Activated CD8-positive, alpha-beta memory T cell treated with anti-CD3 and anti-CD28 coated beads for 24 hours (primary cell): ENCODE data around the gene LMTK2.

Source experiments
- DNase-seq: peaks from one replicate; pipeline ENCODE4 v3.0.0-alpha.2; 2020

LMTK2 gene

DNA sequence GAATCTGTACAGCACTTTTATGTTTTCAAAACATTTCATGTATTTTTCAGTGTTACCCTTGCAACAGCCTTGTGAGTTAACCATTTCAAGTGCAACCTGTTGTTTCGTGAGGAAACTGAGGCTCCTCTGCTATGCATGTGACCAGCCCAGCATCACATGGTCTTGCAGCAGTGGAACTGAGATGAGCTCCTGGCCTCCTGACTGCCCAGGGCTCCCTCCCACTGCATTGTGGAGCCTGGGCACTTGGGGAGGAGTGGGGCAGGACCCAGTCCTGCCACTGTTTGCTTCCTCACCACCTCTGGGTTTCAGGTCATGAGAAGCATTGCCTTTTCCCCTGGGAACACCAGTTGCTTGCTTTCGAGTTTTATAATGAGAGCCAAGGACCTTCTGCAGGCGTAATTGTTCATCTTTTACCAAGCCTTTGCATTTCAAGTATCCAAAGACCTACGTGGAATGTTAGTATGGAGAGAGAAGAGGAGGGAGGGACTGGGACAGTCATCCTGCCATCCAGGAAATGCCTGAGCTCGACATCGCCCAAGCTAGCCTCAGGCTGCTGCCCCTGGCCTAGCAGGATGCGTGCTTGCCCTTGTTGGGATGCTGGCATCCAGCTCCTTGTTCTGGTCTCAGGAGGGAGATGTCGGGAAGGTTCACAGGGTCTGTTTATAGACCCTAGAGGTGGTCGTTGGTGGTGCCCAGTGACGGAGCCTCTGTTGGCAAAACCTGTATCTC, 72.3 kb downstream of the LMTK2 start:
- DNase-seq = no peak

DNA sequence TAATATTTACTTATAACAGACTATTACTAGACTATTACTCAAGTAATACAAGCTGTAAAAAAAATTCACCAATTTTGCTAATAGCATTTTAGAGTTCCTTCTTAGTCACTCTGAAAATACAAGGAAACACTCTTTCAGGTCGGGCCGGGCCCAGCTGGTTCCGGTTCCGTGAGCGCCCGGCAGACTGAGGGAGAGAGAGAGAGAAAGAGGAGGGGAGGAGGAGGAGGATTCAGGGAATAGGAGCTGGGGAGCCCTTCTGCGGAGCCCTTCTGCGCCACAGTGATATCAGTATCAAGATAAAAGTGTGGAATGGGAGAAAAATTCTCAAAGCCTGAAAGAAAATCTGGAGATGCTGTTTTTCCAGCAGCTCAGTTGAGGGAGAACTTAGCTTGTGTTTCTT, 74.1 kb downstream of the LMTK2 start:
- no peak for DNase-seq

DNA sequence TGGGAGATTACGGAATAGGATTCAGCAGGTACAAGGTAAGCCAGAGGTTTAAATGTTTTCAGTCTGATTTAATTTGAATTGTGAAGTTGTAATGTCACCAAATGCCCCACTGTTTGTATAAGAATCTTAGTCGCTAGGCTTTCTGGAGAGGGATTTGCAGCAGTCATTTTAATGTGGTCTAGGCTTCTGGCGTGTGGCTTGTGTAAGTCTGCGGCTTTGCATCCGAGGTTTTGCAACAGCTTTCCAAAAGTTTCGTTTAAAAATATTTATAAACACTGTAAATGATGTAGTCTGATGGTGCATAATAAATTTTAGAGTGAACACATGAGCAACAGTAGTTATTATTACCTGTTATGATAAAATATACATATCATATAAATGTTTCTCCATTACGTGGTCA, 78.4 kb downstream of the LMTK2 start:
- no peak for DNase-seq

DNA sequence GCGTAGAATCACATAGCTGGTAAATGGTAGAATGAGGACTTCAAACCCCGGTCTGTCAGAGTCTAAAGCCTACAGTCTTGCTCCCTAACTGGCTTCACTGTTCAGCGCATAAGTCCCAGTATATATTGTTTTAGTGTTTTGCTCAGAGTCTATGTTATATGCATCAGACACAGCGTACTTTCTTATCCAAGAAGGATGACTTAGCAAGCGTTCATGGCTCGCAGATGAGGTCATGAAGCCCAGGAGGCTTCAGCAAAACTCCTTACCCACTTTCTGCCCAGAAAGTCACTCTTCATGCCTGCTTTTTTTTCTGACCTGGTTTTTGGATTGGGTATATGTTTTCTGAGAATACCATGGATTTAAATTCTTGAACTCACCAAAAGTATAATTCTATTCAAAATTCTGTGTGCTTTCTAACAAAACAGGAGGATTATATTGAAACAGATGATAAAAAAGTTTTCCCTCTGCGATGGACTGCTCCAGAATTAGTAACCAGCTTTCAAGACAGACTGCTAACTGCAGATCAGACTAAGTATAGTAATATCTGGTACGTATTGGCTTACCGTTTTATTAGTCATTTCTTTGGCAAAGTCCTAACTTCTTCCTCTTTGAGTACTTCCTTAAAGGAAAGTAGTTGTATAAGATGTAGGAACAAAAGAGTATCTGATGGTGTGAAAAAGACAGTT, 79.9 kb downstream of the LMTK2 start:
- no peak for DNase-seq

DNA sequence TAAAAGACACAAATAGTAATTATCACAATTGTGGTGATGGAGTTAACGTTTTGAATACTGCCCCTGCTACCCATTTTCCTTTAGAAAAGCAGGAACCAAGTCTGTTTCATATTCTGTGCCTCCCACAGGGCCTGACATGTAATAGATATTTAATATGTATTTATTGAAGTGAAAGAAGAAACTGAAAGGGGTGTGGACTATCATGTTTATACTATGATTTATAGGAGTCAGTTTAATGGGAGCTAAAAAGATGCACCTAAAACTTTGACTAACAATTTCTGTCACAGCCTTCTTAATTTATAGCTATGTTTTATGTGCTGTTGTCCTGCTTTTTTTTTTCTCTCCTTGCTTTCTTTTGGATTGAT, 80.5 kb downstream of the LMTK2 start:
- no peak for DNase-seq

DNA sequence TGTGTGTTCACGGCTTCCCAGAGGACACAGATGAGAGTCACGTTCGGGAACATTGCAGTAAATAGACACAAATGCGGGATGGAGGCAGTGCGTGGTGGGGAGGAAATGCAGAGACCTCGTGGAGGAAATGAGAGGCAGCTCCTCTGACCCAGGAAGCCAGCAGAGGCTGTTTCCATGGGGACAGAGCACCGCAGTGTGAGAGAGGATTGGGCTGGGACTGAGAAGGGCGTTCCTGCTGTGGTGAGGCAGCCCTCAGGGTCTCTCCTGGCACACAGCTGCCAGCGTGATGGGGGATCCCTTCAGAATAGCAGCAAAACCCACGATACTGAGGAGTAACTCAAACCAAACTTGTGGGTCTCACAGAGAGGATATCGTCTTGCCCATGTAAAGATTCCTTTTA, 82.9 kb downstream of the LMTK2 start:
- DNase-seq = peak; percentile 13

DNA sequence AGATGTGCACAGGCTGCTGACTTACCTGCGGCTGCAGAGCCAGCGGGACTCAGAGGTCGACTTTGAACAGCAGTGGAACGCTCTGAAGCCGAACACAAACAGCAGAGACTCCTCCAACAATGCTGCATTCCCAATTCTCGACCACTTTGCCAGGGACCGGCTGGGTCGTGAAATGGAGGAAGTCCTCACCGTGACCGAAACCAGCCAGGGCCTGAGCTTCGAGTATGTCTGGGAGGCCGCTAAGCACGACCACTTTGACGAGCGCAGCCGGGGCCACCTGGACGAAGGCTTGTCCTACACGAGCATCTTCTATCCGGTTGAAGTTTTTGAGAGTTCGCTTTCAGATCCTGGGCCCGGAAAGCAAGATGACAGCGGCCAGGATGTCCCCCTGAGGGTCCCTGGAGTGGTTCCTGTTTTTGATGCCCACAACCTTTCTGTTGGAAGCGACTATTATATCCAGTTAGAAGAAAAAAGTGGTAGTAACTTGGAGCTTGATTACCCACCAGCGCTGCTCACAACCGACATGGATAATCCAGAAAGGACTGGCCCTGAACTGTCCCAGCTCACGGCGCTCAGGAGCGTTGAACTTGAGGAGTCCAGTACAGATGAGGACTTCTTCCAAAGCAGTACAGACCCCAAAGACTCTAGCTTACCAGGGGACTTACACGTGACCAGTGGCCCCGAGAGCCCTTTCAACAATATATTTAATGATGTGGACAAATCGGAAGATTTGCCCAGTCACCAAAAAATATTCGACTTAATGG, 85.2 kb downstream of the LMTK2 start:
- peak; percentile 32 for DNase-seq

DNA sequence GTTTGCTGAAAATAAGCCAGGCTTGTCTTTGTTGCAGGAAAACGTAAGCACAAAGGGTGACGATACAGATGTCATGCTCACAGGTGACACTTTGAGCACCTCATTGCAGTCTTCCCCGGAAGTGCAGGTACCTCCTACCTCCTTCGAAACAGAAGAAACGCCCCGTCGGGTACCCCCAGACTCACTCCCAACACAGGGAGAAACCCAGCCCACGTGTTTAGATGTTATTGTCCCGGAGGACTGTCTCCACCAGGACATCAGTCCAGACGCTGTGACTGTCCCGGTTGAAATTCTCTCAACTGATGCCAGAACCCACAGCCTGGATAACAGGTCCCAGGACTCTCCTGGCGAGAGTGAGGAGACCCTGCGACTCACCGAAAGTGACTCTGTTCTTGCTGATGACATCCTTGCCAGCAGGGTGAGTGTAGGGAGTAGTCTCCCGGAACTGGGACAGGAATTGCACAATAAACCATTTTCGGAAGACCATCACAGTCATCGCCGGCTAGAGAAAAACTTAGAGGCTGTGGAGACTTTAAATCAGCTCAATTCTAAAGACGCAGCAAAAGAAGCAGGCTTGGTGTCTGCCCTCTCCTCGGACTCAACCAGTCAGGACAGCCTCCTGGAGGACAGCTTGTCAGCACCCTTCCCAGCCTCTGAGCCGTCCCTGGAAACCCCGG, 86.3 kb downstream of the LMTK2 start:
- DNase-seq = peak; percentile 43

DNA sequence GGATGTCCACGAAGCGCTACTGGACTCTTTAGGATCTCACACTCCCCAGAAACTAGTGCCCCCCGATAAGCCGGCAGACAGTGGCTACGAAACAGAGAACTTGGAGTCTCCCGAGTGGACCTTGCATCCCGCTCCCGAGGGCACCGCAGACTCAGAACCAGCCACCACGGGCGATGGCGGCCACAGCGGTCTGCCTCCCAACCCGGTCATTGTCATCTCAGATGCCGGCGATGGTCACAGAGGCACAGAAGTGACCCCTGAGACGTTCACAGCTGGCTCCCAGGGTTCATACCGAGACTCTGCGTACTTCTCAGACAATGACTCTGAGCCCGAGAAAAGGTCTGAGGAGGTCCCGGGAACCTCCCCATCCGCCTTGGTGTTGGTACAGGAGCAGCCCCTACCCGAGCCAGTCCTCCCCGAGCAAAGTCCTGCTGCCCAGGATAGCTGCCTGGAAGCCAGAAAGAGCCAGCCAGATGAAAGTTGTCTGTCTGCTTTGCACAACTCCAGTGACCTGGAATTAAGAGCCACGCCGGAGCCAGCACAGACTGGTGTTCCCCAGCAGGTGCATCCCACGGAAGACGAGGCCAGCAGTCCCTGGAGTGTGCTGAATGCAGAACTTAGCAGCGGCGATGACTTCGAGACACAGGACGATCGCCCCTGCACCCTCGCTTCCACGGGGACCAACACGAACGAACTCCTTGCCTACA, 87.0 kb downstream of the LMTK2 start:
- DNase-seq = peak; percentile 42

DNA sequence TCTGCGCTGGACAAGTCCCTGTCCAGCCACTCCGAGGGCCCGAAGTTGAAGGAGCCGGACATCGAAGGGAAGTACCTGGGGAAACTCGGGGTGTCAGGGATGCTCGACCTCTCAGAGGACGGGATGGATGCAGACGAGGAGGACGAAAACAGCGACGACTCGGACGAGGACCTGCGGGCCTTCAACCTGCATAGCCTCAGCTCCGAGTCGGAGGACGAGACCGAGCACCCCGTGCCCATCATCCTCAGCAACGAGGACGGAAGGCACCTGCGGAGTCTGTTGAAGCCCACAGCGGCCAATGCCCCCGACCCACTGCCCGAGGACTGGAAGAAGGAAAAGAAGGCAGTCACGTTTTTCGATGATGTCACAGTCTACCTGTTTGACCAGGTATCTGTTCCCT, 87.5 kb downstream of the LMTK2 start:
- DNase-seq = peak; percentile 26

DNA sequence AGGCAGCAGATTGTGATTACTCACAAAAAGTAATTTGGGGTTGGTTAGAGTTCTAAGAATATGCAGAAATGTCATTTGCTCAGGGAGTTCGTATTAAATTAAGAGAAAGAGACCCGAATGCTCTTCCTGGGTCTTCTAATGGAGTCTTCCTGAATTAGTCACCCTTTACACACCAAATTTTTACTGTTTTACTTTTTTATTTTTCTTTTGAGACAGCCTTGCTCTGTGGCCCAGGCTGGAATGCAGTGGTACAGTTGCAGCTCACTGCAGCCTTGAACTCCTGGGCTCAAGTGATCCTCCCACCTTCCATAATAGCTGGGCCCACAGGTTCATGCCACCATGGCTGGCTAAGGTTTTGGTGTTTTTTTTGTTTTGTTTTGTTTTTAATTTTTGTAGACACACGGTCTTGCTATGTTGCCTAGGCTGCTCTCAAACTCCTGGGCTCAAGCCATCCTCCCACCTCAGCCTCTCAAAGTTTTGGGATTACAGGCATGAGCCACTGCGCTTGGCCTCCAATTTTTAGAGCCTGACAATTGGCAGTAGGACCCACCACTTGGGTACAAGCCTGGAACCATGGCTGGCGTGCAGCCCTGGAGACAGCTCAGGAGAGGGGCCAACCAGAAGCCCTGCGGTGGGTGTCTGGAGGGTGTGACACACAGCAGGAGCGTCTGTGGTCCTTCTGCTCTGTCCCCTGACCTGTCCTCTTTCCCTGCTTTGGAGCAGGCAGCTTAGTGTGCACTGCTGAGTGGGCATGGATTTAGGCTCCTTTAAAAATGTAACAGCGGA, 88.2 kb downstream of the LMTK2 start:
- peak; percentile 24 for DNase-seq

DNA sequence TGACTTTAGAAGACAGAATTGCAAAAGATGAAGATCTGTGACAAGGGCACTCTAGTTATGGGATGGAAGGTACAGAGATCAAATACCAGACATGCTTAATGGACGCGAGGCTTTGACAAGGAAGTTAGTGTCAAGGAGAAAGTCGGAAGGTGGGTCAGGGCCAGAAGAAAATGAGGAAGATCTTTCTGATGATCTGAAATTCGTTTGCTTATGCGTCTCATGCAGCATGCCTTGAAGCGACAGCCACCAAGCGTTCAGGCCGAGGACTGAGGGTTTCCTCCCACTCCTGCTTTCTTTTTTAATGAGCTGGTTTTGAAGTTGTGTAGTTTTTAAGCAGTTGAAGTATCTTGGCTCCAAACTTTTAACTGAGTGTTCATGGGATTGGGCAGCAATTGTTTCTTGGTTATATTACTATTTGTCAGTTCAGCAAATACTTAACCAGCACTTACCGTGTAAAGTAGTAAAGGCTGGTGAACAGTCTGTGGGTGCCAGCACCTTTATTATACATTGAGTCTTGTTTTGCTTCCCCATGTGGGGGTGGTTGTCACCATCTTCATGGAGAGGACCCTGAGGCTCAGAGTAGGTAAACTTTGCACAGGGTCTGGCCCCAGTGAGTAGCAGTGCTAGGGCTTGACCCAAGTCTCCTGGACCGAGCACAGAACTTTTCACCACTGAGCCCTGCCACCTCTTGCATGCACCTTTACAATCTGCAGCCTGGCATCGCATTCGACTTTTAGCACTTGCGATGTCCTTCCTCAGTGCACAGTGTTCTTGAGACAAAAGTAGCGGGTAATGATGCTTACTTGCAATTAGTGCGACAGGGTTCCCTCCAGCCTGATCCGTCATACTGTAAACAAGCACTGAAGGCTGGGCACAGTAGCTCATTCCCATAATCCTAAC, 90.3 kb downstream of the LMTK2 start:
- DNase-seq = peak; percentile 38

DNA sequence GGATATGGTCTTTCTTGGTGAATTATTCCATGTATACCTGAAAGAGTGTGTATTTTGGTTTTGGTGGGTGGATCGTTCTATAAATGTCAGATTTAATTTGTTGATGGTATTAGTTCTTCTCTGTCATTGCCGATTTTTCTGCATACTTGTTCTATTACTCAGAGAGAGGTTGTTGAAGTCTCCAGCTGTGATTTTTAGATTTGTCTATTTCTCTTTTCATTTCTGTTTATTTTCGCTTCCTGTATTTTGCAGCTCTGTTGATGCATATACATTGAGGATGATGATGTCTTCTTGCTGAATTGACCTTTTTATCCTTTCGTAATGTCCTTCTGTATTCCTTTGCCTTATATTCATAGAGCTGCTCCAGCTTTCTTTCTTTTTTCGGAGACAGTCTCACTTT, 92.5 kb downstream of the LMTK2 start:
- DNase-seq = no peak

DNA sequence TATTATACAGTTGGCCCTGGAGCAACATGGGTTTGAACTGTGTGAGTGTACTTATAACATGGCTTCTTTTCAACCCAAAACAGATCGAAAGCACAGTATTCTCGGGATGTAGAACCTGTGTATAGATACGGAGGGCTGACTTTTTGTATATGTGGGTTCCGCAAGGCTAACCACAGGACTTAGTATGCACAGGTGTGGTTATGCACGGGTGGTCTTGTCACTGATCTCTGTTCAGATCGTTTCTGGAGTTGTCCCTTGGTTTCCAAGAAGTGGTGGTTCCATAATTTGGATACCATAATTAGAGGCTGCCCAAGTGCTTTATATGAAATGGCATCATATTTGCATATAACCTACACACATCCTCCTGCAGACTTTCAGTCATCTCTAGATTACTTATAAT, 93.7 kb downstream of the LMTK2 start:
- DNase-seq = peak; percentile 58

DNA sequence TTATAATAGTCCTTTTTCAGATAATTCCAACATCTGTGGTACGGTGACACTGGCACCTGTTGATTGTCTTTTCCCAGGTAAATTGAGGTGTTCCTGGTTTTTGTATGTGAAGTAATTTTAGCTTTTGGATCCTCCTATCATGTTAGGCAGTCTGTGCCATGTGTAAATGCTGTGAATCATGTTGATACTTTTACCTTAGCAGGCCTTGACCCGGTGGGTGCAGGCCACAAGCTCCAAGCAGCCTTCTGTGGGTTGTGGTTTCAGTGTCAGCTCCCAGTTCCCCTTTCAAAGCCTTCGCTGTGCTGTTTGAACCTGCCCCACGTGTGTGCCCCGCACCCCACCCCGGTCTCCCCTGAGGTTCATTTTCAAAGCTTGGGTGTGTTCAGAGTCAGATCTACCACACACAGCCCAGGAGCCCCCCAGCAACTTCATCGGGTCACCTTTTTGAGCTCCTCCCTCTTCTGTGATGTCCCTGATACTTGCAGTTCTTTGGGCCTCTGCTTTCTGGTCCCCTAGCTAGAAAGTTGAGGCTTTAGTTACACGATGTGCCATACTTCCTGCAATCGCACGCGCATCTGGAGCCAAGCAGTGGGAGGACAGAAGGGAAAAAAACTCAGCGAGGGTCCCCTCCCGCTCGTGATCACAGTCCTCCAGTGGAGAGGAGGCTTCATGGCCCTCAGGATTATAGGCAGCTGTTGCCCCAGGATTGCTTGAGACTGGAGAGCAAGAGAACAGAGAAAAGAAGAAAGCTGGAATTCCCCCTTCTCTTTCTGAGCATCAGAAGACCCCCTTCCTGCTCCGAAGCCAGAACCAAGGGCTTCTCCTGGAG, 95.9 kb downstream of the LMTK2 start:
- DNase-seq = peak; percentile 84

DNA sequence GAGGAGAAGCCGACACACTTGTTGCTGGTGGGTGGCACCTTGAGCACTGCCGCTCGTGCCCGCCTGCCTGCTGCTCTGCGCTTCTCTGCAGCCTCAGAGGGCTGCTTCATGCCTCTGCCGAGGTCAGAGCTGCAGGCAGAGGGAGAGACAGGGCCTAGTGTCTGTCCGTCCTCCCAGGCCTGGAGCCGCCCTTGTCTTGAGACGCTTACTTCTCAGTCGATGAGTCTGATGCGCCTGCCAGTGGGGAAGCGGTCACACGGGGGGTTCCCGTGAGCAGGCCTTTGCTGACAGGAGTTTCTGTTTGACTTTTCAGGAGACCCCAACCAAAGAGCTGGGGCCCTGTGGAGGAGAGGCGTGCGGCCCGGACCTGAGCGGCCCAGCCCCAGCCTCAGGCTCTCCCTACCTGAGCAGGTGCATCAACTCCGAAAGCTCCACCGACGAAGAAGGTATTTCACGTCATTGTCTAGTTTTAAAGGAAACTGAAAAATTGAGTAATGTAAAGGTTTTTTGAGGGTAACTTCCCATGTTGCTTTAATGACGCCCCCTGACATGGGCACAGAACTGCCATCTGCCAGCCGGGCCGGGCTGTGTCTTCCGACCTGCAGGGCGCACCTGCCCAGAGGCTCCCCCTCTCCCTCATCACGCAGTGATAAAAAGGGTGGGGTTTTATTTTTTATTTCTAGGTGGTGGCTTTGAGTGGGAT, 96.8 kb downstream of the LMTK2 start:
- DNase-seq = no peak

DNA sequence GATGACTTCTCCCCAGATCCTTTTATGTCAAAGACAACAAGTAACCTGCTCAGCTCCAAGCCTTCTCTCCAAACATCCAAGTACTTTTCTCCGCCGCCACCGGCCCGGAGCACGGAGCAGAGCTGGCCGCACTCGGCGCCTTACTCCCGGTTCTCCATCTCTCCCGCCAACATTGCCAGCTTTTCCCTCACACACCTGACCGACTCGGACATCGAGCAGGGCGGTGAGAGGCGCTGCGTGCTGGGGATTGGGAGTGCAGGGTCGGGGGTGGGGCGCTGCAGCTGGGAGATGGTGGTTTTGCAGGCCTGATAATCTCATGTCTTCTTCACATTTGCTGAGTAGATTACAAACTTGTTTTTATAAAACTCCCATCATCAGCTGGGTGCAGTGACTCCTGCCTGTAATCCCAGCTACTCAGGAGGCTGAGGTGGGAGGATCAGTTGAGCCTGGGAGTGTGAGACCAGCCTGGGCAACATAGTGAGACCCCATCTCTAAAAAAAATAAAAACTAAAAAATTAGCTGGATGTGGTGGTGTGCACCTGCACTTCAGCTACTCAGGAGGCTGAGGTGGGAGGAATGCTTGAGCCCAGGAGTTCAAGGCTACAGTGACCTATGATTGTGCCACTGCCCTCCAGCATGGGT, 97.4 kb downstream of the LMTK2 start:
- DNase-seq = peak; percentile 54

DNA sequence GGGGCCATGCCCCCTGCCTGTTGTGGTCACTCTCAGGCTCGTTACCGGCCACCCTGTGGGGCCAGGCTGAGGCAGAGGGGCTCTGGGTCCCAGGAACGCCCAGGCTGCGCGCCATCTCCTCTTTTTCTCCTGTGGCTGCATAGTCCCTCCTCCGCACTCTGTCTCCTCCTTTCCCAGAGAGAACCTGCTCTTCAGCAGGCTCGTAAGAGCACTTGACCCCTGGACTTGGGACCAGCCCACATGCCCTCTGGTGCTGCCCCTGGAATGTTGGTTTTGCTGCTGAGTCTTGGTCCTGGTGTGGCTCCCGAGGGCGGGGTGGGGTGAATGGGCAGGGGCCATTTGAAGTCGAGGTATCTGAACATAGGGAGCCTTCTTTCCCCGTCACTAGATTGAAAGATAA, 98.0 kb downstream of the LMTK2 start:
- DNase-seq = peak; percentile 49
